Measurements from ENCODE around the gene TSEN54.

TSEN54 gene

GRCh38 chr17:75496005-75496404 lies 20.3 kb upstream of the TSEN54 start:
- H3K79me2 ChIP-seq (ENCODE audit: insufficient read depth, low read length) = no peaks in the 10 kb centered on the region
- H3K36me3 ChIP-seq (ENCODE audit: low read length) = no peaks in the 10 kb centered on the region
- no peaks in the 10 kb centered on the region for H3K27me3 ChIP-seq (ENCODE audit: low read length)
- H3K9ac ChIP-seq (ENCODE audit: low read length) = no peak overlapping the region
- no peak overlapping the region for H3K4me2 ChIP-seq (ENCODE audit: low read depth, low read length, poor library complexity, severe bottlenecking)
- H3F3A ChIP-seq (ENCODE audit: insufficient read depth) = no peaks in the 10 kb centered on the region
- H3K4me3 ChIP-seq (ENCODE audit: insufficient read depth, low read length, poor library complexity, severe bottlenecking) = no peak overlapping the region
- H3K9me2 ChIP-seq (replicated peaks; ENCODE audit: insufficient read depth, low read length) = no peaks in the 10 kb centered on the region
- no peaks in the 10 kb centered on the region for H3K9me3 ChIP-seq (ENCODE audit: insufficient read depth, low read length)
- no peak overlapping the region for H2AFZ ChIP-seq (ENCODE audit: low read depth, low read length, severe bottlenecking)
- TF ChIP-seq EZH2phosphoT487 (conservative IDR thresholded peaks at IDR 0.05; ENCODE audit: low read length) = no peak
- no peak for TF ChIP-seq CTCF (IDR thresholded peaks at IDR 0.05; ENCODE audit: insufficient read depth, low read length, poor library complexity, severe bottlenecking)
- H3K27ac ChIP-seq (ENCODE audit: low read depth, low read length) = no peak overlapping the region
- H4K20me1 ChIP-seq (ENCODE audit: low read depth, low read length) = no peaks in the 10 kb centered on the region

- Histone ChIP-seq H2AFZ (ENCODE audit: low read depth, low read length, severe bottlenecking) (no peak overlapping the region), H3K79me2 (ENCODE audit: insufficient read depth, low read length) (no peaks in the 10 kb centered on the region), H3K27ac (ENCODE audit: low read depth, low read length) (no peak overlapping the region), H3K36me3 (ENCODE audit: low read length) (no peaks in the 10 kb centered on the region), H3F3A (ENCODE audit: insufficient read depth) (no peaks in the 10 kb centered on the region), H3K27me3 (ENCODE audit: low read length) (no peaks in the 10 kb centered on the region), H3K9ac (ENCODE audit: low read length) (no peak overlapping the region), H3K4me2 (ENCODE audit: low read depth, low read length, poor library complexity, severe bottlenecking) (no peak overlapping the region), H3K9me3 (ENCODE audit: insufficient read depth, low read length) (no peaks in the 10 kb centered on the region), H4K20me1 (ENCODE audit: low read depth, low read length) (no peaks in the 10 kb centered on the region), H3K4me3 (ENCODE audit: insufficient read depth, low read length, poor library complexity, severe bottlenecking) (no peak overlapping the region), H3K9me2 (replicated peaks; ENCODE audit: insufficient read depth, low read length) (no peaks in the 10 kb centered on the region)
- no peak for TF ChIP-seq CTCF (IDR thresholded peaks at IDR 0.05; ENCODE audit: insufficient read depth, low read length, poor library complexity, severe bottlenecking)
- no peak for TF ChIP-seq EZH2phosphoT487 (conservative IDR thresholded peaks at IDR 0.05; ENCODE audit: low read length)
Measured at GRCh38 chr17:75498039-75498725, 18.1 kb upstream of the TSEN54 start.

GRCh38 chr17:75498726-75499213 lies 17.6 kb upstream of the TSEN54 start:
- no peak overlapping the region for H3K4me3 ChIP-seq (ENCODE audit: insufficient read depth, low read length, poor library complexity, severe bottlenecking)
- no peak overlapping the region for H3K27ac ChIP-seq (ENCODE audit: low read depth, low read length)
- H3K27me3 ChIP-seq (ENCODE audit: low read length) = no peaks in the 10 kb centered on the region
- H4K20me1 ChIP-seq (ENCODE audit: low read depth, low read length) = no peaks in the 10 kb centered on the region
- no peak overlapping the region for H3K9ac ChIP-seq (ENCODE audit: low read length)
- no peaks in the 10 kb centered on the region for H3K79me2 ChIP-seq (ENCODE audit: insufficient read depth, low read length)
- H3K9me3 ChIP-seq (ENCODE audit: insufficient read depth, low read length) = no peaks in the 10 kb centered on the region
- no peaks in the 10 kb centered on the region for H3K36me3 ChIP-seq (ENCODE audit: low read length)
- H3K9me2 ChIP-seq (replicated peaks; ENCODE audit: insufficient read depth, low read length) = no peaks in the 10 kb centered on the region
- H2AFZ ChIP-seq (ENCODE audit: low read depth, low read length, severe bottlenecking) = no peak overlapping the region
- no peak overlapping the region for H3K4me2 ChIP-seq (ENCODE audit: low read depth, low read length, poor library complexity, severe bottlenecking)
- no peaks in the 10 kb centered on the region for H3F3A ChIP-seq (ENCODE audit: insufficient read depth)
- TF ChIP-seq EZH2phosphoT487 (conservative IDR thresholded peaks at IDR 0.05; ENCODE audit: low read length) (no peak), CTCF (IDR thresholded peaks at IDR 0.05; ENCODE audit: insufficient read depth, low read length, poor library complexity, severe bottlenecking) (no peak)
